Measurements from ENCODE around the gene LMOD3. TPM values are rescaled to one million over a fixed set of nuclear protein-coding genes. Genes with fewer than 3 reads are reported as not detected.

Gene LMOD3
- total RNA-seq, 2 experiments from 2014 or later = not detected

GRCh38 chr3:69130689-69131088 lies 8.3 kb upstream of the LMOD3 start:
- H3K9me3 Mint-ChIP-seq = no peaks in the 10 kb centered on the region

DNA sequence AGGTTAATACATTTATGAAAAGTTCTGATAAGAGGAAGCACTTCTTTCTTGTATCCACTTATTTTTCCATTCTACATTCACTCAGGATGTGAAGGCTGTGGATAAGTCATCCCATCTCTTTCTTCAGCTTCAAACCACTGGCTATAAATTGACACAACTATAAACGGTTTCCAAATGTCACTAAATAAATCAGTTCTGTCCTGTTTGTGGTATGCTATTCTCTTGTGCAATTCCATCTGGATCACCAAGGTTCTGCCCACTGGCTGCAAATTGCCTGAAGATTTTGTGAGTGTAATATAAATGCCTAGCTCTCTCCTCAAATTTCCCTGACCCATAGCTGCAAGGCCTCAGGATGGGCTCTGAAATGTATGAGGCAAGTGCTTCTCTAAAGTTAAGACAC lies 7.1 kb upstream of the LMOD3 start:
- intact Hi-C loops (cut with DNase I, micrococcal nuclease) = no loop called here

More at GRCh38 chr3:69130689-69131088, 8.3 kb upstream of the LMOD3 start:
- H3K4me1 Mint-ChIP-seq (ENCODE audit: low read depth) = no peaks in the 10 kb centered on the region
- no peaks in the 10 kb centered on the region for H3K27me3 Mint-ChIP-seq
- no peak overlapping the region for H3K4me3 Mint-ChIP-seq
- H3K36me3 Mint-ChIP-seq (ENCODE audit: low read depth) = no peaks in the 10 kb centered on the region
- H3K4me3 ChIP-seq (ENCODE audit: low read length) = no peak overlapping the region
- H3K4me1 ChIP-seq (ENCODE audit: insufficient read depth, low read length) = no peaks in the 10 kb centered on the region
- ATAC-seq (ENCODE audit: poor library complexity) = no peak
- intact Hi-C loops (cut with DNase I, micrococcal nuclease) = no loop called here
- no peak overlapping the region for H3K27ac Mint-ChIP-seq
- TF ChIP-seq, protein P1, sequence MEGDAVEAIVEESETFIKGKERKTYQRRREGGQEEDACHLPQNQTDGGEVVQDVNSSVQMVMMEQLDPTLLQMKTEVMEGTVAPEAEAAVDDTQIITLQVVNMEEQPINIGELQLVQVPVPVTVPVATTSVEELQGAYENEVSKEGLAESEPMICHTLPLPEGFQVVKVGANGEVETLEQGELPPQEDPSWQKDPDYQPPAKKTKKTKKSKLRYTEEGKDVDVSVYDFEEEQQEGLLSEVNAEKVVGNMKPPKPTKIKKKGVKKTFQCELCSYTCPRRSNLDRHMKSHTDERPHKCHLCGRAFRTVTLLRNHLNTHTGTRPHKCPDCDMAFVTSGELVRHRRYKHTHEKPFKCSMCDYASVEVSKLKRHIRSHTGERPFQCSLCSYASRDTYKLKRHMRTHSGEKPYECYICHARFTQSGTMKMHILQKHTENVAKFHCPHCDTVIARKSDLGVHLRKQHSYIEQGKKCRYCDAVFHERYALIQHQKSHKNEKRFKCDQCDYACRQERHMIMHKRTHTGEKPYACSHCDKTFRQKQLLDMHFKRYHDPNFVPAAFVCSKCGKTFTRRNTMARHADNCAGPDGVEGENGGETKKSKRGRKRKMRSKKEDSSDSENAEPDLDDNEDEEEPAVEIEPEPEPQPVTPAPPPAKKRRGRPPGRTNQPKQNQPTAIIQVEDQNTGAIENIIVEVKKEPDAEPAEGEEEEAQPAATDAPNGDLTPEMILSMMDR (IDR thresholded peaks at IDR 0.05) = no peak
- no peak for DNase-seq
- no peak overlapping the region for H3K27ac ChIP-seq (ENCODE audit: low read depth in 1 of 2, low read length in 2 of 2)
- H3K9me3 ChIP-seq (ENCODE audit: control insufficient read depth in 1 of 2, insufficient read depth in 1 of 2, low read length in 2 of 2) = no peaks in the 10 kb centered on the region
- H3K27me3 ChIP-seq (ENCODE audit: control insufficient read depth in 1 of 2, insufficient read depth in 2 of 2, low read length in 2 of 2) = no peaks in the 10 kb centered on the region
- CTCF ChIA-PET = no interaction called here
- POLR2A ChIA-PET = no interaction called here
- H3K36me3 ChIP-seq (ENCODE audit: insufficient read depth, low read length) = no peaks in the 10 kb centered on the region

GRCh38 chr3:69128509-69128908 lies 6.1 kb upstream of the LMOD3 start:
- CTCF ChIA-PET = interaction anchor here (0.6 to 1.6 kb wide), 2 partner anchors 8 to 129 kb away, joined by 3 to 4 read pairs; no protein-coding TSS in a partner anchor
- H3K4me1 ChIP-seq (ENCODE audit: insufficient read depth, low read length) = no peaks in the 10 kb centered on the region
- H3K4me3 ChIP-seq (ENCODE audit: low read length) = no peak overlapping the region
- no peak for ATAC-seq (ENCODE audit: poor library complexity)
- H3K27me3 ChIP-seq (ENCODE audit: control insufficient read depth in 1 of 2, insufficient read depth in 2 of 2, low read length in 2 of 2) = no peaks in the 10 kb centered on the region
- intact Hi-C loops (cut with DNase I, micrococcal nuclease) = no loop called here
- Mint-ChIP-seq H3K27me3 (no peaks in the 10 kb centered on the region), H3K4me3 (no peak overlapping the region), H3K9me3 (no peaks in the 10 kb centered on the region), H3K36me3 (ENCODE audit: low read depth) (no peaks in the 10 kb centered on the region), H3K4me1 (ENCODE audit: low read depth) (no peaks in the 10 kb centered on the region), H3K27ac (no peak overlapping the region)
- no peaks in the 10 kb centered on the region for H3K9me3 ChIP-seq (ENCODE audit: control insufficient read depth in 1 of 2, insufficient read depth in 1 of 2, low read length in 2 of 2)
- H3K27ac ChIP-seq (ENCODE audit: low read depth in 1 of 2, low read length in 2 of 2) = no peak overlapping the region
- TF ChIP-seq, protein P1 (IDR thresholded peaks at IDR 0.05) = no peak
- no peak for DNase-seq
- no peaks in the 10 kb centered on the region for H3K36me3 ChIP-seq (ENCODE audit: insufficient read depth, low read length)
- POLR2A ChIA-PET = no interaction called here

More for the DNA sequence above, 7.1 kb upstream of the LMOD3 start:
- TF ChIP-seq, protein P1 (IDR thresholded peaks at IDR 0.05) = no peak
- H3K4me1 Mint-ChIP-seq (ENCODE audit: low read depth) = no peaks in the 10 kb centered on the region
- no peak overlapping the region for H3K27ac Mint-ChIP-seq
- ChIA-PET CTCF (interaction anchor here (1.6 kb wide), 1 partner anchor 9 kb away, joined by 4 read pairs; no protein-coding TSS in a partner anchor), POLR2A (no interaction called here)
- Histone ChIP-seq H3K9me3 (ENCODE audit: control insufficient read depth in 1 of 2, insufficient read depth in 1 of 2, low read length in 2 of 2) (no peaks in the 10 kb centered on the region), H3K4me3 (ENCODE audit: low read length) (no peak overlapping the region), H3K36me3 (ENCODE audit: insufficient read depth, low read length) (no peaks in the 10 kb centered on the region), H3K27me3 (ENCODE audit: control insufficient read depth in 1 of 2, insufficient read depth in 2 of 2, low read length in 2 of 2) (no peaks in the 10 kb centered on the region), H3K27ac (ENCODE audit: low read depth in 1 of 2, low read length in 2 of 2) (no peak overlapping the region), H3K4me1 (ENCODE audit: insufficient read depth, low read length) (no peaks in the 10 kb centered on the region)
- no peaks in the 10 kb centered on the region for H3K27me3 Mint-ChIP-seq
- ATAC-seq (ENCODE audit: poor library complexity) (no peak), DNase-seq (no peak)
- no peak overlapping the region for H3K4me3 Mint-ChIP-seq
- no peaks in the 10 kb centered on the region for H3K9me3 Mint-ChIP-seq
- H3K36me3 Mint-ChIP-seq (ENCODE audit: low read depth) = no peaks in the 10 kb centered on the region
